Endothelial cell of umbilical vein (primary cell): ENCODE data around the gene PIP5K1C. TPM values are rescaled to one million over a fixed set of nuclear protein-coding genes. Genes with fewer than 3 reads are reported as not detected.

ENCODE experiments used
- BruUV-seq: library from RNA; stranded (reverse); fragments of 400-500 nt; replicated peaks from 2 replicates; lab custom pipeline; 2021; lab: Mats Ljungman, UMichigan
- CTCF ChIA-PET: fragments of 300-600, 350-600 bp; sonication (Branson Sonifier 250); formaldehyde crosslinking; loops from one replicate; lab custom pipeline; 2021; ENCODE audit warnings: antibody characterized with exemption, inconsistent platforms; lab: Charles Lee
- POLR2A ChIA-PET: fragments of 300-600, 350-600 bp; sonication (Branson Sonifier 250); formaldehyde crosslinking; loops from one replicate; lab custom pipeline; 2021; ENCODE audit warnings: antibody characterized with exemption, inconsistent platforms; lab: Charles Lee
- DNase-seq: peaks from one replicate; pipeline ENCODE4 v3.0.0-alpha.2; 2011; ENCODE audit warnings: low read depth, low spot score
- FAIRE-seq: peaks from 2 replicates; lab custom pipeline; 2011; peaks lifted over from hg19 to GRCh38; lab: Jason Lieb, UNC
- H2AFZ ChIP-seq: 2 replicates; pipeline ENCODE4 v1.6.0; 2012; ENCODE audit warnings: low read depth, low read length, control low read depth, inconsistent platforms
- H3K27ac ChIP-seq: 2 replicates; pipeline ENCODE4 v1.5.1; 2011; ENCODE audit warnings: low read depth, mild to moderate bottlenecking, control low read depth, low read length, moderate library complexity; ENCODE audit not compliant: insufficient read depth
- H3K27me3 ChIP-seq, 2 experiments: 2 replicates each; pipeline versions ENCODE4 v1.6.0 to v1.6.1; 2011; ENCODE audit warnings: low read length in 2 of 2, mixed read lengths in 1 of 2; ENCODE audit not compliant: control insufficient read depth in 2 of 2, insufficient read depth in 2 of 2
- H3K36me3 ChIP-seq, 2 experiments: 2 replicates in 1 of 2; 3 replicates in 1 of 2; pipeline ENCODE4 v1.5.1; 2011; ENCODE audit warnings: low read length in 2 of 2, mild to moderate bottlenecking in 1 of 2, moderate library complexity in 1 of 2; ENCODE audit not compliant: control insufficient read depth in 2 of 2, insufficient read depth in 2 of 2; ENCODE audit errors: extremely low read depth in 1 of 2
- H3K4me1 ChIP-seq: 3 replicates; pipeline ENCODE4 v1.5.1; 2011; ENCODE audit warnings: mild to moderate bottlenecking, low read length; ENCODE audit not compliant: control insufficient read depth, insufficient read depth; ENCODE audit errors: extremely low read depth
- H3K4me2 ChIP-seq: 2 replicates; pipeline ENCODE4 v1.6.1; 2011; ENCODE audit warnings: low read length, control low read depth, mixed read lengths; ENCODE audit not compliant: insufficient read depth
- H3K4me3 ChIP-seq, 3 experiments: fragments of 200-600 bp in 1 of 3; sonication (generic), shearing (Covaris generic) in 1 of 3; replicated peaks in 1 of 3; 2 replicates each; pipeline ENCODE4 v1.5.1; 2011 to 2016; ENCODE audit warnings: control low read depth in 3 of 3, low read length in 3 of 3, mild to moderate bottlenecking in 2 of 3, inconsistent platforms in 1 of 3, low read depth in 1 of 3, moderate library complexity in 1 of 3; ENCODE audit not compliant: insufficient read depth in 1 of 3
- H3K79me2 ChIP-seq: 2 replicates; pipeline ENCODE4 v1.6.0; 2012; ENCODE audit warnings: low read length, inconsistent platforms; ENCODE audit not compliant: control insufficient read depth, insufficient read depth
- H3K9ac ChIP-seq: replicated peaks from 2 replicates; pipeline ENCODE3; 2011; ENCODE audit warnings: low read length, control low read depth; ENCODE audit not compliant: insufficient read depth; ENCODE audit errors: extremely low read depth
- H3K9me1 ChIP-seq: replicated peaks from 3 replicates; pipeline ENCODE4 v1.6.0; 2011; ENCODE audit warnings: mild to moderate bottlenecking, low read length; ENCODE audit not compliant: control insufficient read depth, insufficient read depth; ENCODE audit errors: extremely low read depth
- H3K9me3 ChIP-seq: replicated peaks from 2 replicates; pipeline ENCODE4 v1.5.1; 2012; ENCODE audit warnings: low read length, inconsistent platforms; ENCODE audit not compliant: control insufficient read depth, insufficient read depth
- H4K20me1 ChIP-seq: replicated peaks from 2 replicates; pipeline ENCODE3; 2011; ENCODE audit warnings: mild to moderate bottlenecking, low read length; ENCODE audit not compliant: control insufficient read depth, insufficient read depth; ENCODE audit errors: extremely low read depth
- CTCF ChIP-seq, 2 donors: IDR thresholded peaks; 1 replicate in 1 of 2; 2 replicates in 1 of 2; pipeline ENCODE4 v1.5.1; 2011; ENCODE audit warnings: low read length in 2 of 2, mild to moderate bottlenecking in 2 of 2, moderate library complexity in 2 of 2, control low read depth in 1 of 2, inconsistent platforms in 1 of 2, low read depth in 1 of 2; ENCODE audit not compliant: insufficient read depth in 1 of 2; ENCODE audit errors: extremely low read depth in 1 of 2
- EZH2 ChIP-seq: IDR thresholded peaks from 2 replicates; pipeline ENCODE4 v1.6.1; 2012; ENCODE audit warnings: borderline replicate concordance, low read depth, mild to moderate bottlenecking, moderate library complexity, low read length, inconsistent platforms; ENCODE audit not compliant: severe bottlenecking
- FOS ChIP-seq: IDR thresholded peaks from 2 replicates; pipeline ENCODE4 v1.6.1; 2011; ENCODE audit warnings: mild to moderate bottlenecking, low read length, moderate library complexity, borderline replicate concordance; ENCODE audit not compliant: insufficient read depth
- GATA2 ChIP-seq: IDR thresholded peaks from 2 replicates; pipeline ENCODE4 v1.7.0; 2011; ENCODE audit warnings: low read depth, mild to moderate bottlenecking, moderate library complexity, mixed read lengths, low read length; ENCODE audit not compliant: insufficient read length, insufficient read depth
- JUN ChIP-seq: IDR thresholded peaks from 2 replicates; pipeline ENCODE4 v1.6.1; 2011; ENCODE audit warnings: borderline replicate concordance, low read depth; ENCODE audit not compliant: insufficient read length, insufficient read depth
- MYC ChIP-seq: IDR thresholded peaks from one replicate; pipeline ENCODE4 v1.6.1; 2011; ENCODE audit warnings: mild to moderate bottlenecking, low read depth, low read length
- POLR2A ChIP-seq: IDR thresholded peaks from 2 replicates; pipeline ENCODE4 v1.6.1; 2012; ENCODE audit warnings: low read depth, mild to moderate bottlenecking, control low read depth, low read length
- POLR2AphosphoS5 ChIP-seq: IDR thresholded peaks from 2 replicates; pipeline ENCODE4 v1.6.1; 2012; ENCODE audit warnings: low read depth, mild to moderate bottlenecking, control low read depth, low read length, moderate library complexity; ENCODE audit not compliant: insufficient read depth
- dilution Hi-C: fragments of 300-500 bp; cut with MboI; formaldehyde crosslinking; loops from one replicate; pipeline ENCODE4 v1.15.0; 2019; ENCODE audit warnings: low sequenced_read_pairs; ENCODE audit not compliant: extremely low pct_ligation_motif_present
- intact Hi-C: fragments of 100-400 bp; cut with micrococcal nuclease; formaldehyde crosslinking; loops from one replicate; pipeline ENCODE4 v1.10.0; 2022
- polyA plus RNA-seq, 4 experiments: library from polyadenylated mRNA; depleted of rRNA in 3 of 4; stranded (reverse) in 3 of 4; unstranded in 1 of 4; fragments of >200 nt; gene quantifications; 2 replicates each; pipeline versions ENCODE4 v1.2.1 to v1.2.3, GENCODE V29; 2011 to 2012; ENCODE audit warnings: missing spikeins in 1 of 4
- total RNA-seq: library from RNA; stranded (reverse); gene quantifications from 2 replicates; pipeline ENCODE4 v1.2.3, GENCODE V29; 2021
- TF ChIP-seq, protein P1 (sequence below): IDR thresholded peaks from 2 replicates; pipeline ENCODE4 v1.6.1; 2011; ENCODE audit not compliant: insufficient read depth, insufficient read length

Gene PIP5K1C
- total and polyA plus RNA-seq, 2 donors (not counting 3 experiments of a cell fraction or from before 2014, with no cell fraction given), result 31.6 to 79.5 TPM

- CTCF ChIA-PET, result interaction anchor here (1.0 kb wide), 1 partner anchor 15 kb away, joined by 3 read pairs; no protein-coding TSS in a partner anchor
- FAIRE-seq, result no peak
These were observed 55.8 kb downstream of the PIP5K1C start for GRCh38 chr19:3644351-3645066.

More at GRCh38 chr19:3644351-3645066, 55.8 kb downstream of the PIP5K1C start:
- no peak for DNase-seq
- dilution Hi-C loops, result no loop called here
- POLR2A ChIA-PET, result no interaction called here
- Histone ChIP-seq H3K36me3 (peaks cover 0 to 48% of the 10 kb centered on the region in 2 experiments), H3K79me2 (no peaks in the 10 kb centered on the region), H3K9me1 (no peaks in the 10 kb centered on the region), H4K20me1 (no peaks in the 10 kb centered on the region), H3K4me2 (no peak overlapping the region), H3K4me3 (no peak overlapping the region), H3K9me3 (no peaks in the 10 kb centered on the region), H3K27me3 (no peaks in the 10 kb centered on the region), H2AFZ (no peak overlapping the region), H3K4me1 (no peaks in the 10 kb centered on the region), H3K9ac (no peak overlapping the region), H3K27ac (no peak overlapping the region)
- intact Hi-C loops, result no loop called here
- no peak for TF ChIP-seq CTCF (IDR thresholded peaks at IDR 0.05; ENCODE audit: extremely low read depth in 1 of 2, insufficient read depth in 1 of 2, low read depth in 1 of 2, low read length in 2 of 2)
- TF ChIP-seq MYC, result no peak
- TF ChIP-seq, protein P1, sequence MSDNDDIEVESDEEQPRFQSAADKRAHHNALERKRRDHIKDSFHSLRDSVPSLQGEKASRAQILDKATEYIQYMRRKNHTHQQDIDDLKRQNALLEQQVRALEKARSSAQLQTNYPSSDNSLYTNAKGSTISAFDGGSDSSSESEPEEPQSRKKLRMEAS, result no peak
- TF ChIP-seq GATA2, result no peak
- no peak for TF ChIP-seq EZH2
- TF ChIP-seq POLR2A, result no peak
- no peak for TF ChIP-seq JUN
- TF ChIP-seq FOS, result no peak
- TF ChIP-seq POLR2AphosphoS5, result no peak
- BruUV-seq, result no TSS peak
